Dendritic cell treated with granulocyte-macrophage colony-stimulating factor and Interleukin-4, amounts not matched to agents 40 ng/mL and 50 ng/mL, for 4 days (primary cell): ENCODE results near the gene TXN2.
A peak's percentile ranks its signal among the peaks of the same experiment; 100 is the strongest.

Source experiments
- H3K27ac Mint-ChIP-seq: one replicate; pipeline ENCODE4 v1.8.0; 2022; ENCODE audit warnings: mild to moderate bottlenecking, mixed read lengths
- H3K27me3 Mint-ChIP-seq: one replicate; pipeline ENCODE4 v1.8.0; 2022; ENCODE audit warnings: mild to moderate bottlenecking, mixed read lengths
- H3K36me3 Mint-ChIP-seq: one replicate; pipeline ENCODE4 v1.8.0; 2022; ENCODE audit warnings: low read depth, mixed read lengths
- H3K4me1 Mint-ChIP-seq: one replicate; pipeline ENCODE4 v1.8.0; 2022; ENCODE audit warnings: low read depth, mixed read lengths
- H3K4me3 Mint-ChIP-seq: one replicate; pipeline ENCODE4 v1.8.0; 2022; ENCODE audit warnings: mild to moderate bottlenecking, moderate library complexity, mixed read lengths
- H3K9me3 Mint-ChIP-seq: one replicate; pipeline ENCODE4 v1.8.0; 2022; ENCODE audit warnings: mixed read lengths
- intact Hi-C: fragments of 100-400 bp; cut with micrococcal nuclease; formaldehyde crosslinking; loops from one replicate; pipeline ENCODE4 v1.15.0; 2022

The TXN2 gene

DNA sequence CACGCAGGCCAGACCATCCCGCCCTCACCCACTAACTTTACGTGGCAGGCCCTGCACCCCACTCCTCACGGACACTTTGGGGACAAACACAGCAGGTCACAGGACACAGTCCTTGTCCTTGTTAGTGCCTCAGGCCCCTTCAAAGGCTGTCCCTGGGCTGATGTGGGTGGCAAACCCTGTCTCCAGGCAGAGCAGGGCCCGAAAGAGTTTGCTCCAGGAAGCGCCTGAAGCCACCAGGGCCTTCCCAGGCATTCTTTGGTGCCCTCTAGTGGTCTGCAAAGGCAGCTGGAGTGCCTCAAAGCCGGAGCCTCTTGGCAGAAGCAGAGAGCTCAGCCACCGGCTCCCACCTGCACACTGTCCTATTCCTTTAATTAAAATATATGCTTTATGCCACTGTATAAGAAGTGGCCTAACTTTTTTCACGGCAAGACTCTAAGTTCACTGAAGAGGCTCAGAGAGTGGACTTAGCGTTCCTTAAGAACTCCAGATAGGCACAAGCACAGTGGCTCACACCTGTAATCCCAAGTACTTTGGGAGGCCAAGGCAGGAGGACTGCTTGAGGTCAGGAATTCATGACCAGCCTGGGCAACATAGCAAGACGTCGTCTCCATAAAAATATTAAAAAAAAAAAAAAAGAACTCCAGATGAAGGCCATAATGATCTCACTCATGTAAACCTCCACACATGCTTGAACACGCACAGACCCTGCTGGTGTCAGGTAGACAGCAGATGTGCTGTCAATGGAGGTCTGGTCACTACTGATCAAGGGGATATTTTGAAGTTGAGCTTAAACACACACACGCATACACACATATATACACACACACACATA is 11.1 kb downstream of the TXN2 start:
- no peak overlapping the region for H3K4me3 Mint-ChIP-seq
- intact Hi-C loops = loop anchor here (1.0 kb wide), 1 partner anchor 169 kb away; no protein-coding TSS in a partner anchor
- H3K9me3 Mint-ChIP-seq = no peaks in the 10 kb centered on the region

DNA sequence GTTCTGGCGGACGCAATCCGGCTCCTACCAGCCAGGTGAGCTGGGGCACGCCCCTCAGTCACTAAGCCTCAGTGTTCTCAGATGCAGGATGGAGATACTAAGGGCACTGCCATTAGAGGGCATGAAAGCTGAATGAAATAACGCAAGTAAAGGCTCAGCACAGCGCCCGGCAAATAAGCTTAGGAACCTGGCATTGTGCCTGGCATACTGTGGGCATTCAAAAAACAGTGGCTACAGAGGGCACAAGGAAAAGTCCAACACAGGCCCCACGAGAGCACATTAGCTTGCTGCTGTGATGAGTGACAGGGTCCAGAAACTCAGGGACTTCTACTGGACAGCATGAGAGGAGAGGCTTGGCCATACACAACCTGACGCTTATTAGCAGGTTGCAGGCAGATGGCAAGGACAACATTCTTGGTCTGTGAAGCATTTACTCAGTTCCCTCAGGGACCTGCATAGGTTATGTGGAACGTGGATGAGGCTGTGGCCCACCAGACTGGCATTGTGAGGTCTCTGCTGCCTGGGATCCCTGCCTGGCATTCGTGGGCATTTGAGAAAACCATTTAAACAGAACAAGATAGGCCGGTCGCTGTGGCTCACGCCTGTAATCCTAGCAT is 12.2 kb downstream of the TXN2 start:
- Mint-ChIP-seq H3K4me1 (peaks cover 43% of the 10 kb centered on the region), H3K4me3 (no peak overlapping the region), H3K27ac (no peak overlapping the region), H3K36me3 (peaks cover 88% of the 10 kb centered on the region), H3K27me3 (peaks cover 1% of the 10 kb centered on the region), H3K9me3 (no peaks in the 10 kb centered on the region)
- intact Hi-C loops = no loop called here

More for the DNA sequence above, 11.1 kb downstream of the TXN2 start:
- Mint-ChIP-seq H3K27ac (no peak overlapping the region), H3K36me3 (peaks cover 96% of the 10 kb centered on the region), H3K27me3 (peaks cover 1% of the 10 kb centered on the region), H3K4me1 (peaks cover 52% of the 10 kb centered on the region)

DNA sequence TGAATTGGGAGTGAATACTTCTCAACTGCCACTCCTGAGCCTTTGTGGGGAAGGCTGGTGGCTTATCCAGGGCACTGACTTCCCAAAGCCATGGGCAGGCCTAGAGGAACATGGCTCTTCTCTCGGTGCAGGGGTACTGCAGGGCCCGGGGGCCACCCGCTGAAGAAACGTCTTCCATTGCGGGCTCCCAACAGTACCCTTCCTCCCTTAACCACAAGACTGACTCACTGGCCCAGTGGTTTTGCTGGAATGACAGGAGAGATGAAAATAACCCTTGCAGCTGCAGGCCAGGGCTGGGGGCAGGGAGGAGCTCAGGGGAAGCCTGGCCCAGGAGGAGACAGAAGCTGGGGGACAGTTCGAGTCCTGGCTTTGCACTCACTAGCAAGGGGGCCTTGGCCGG is 13.5 kb downstream of the TXN2 start:
- Mint-ChIP-seq H3K4me1 (peaks cover 40% of the 10 kb centered on the region), H3K27ac (peak overlapping the region; percentile 47), H3K27me3 (peaks cover 4% of the 10 kb centered on the region), H3K36me3 (peaks cover 76% of the 10 kb centered on the region), H3K4me3 (peak overlapping the region; percentile 25), H3K9me3 (no peaks in the 10 kb centered on the region)
- intact Hi-C loops = no loop called here

DNA sequence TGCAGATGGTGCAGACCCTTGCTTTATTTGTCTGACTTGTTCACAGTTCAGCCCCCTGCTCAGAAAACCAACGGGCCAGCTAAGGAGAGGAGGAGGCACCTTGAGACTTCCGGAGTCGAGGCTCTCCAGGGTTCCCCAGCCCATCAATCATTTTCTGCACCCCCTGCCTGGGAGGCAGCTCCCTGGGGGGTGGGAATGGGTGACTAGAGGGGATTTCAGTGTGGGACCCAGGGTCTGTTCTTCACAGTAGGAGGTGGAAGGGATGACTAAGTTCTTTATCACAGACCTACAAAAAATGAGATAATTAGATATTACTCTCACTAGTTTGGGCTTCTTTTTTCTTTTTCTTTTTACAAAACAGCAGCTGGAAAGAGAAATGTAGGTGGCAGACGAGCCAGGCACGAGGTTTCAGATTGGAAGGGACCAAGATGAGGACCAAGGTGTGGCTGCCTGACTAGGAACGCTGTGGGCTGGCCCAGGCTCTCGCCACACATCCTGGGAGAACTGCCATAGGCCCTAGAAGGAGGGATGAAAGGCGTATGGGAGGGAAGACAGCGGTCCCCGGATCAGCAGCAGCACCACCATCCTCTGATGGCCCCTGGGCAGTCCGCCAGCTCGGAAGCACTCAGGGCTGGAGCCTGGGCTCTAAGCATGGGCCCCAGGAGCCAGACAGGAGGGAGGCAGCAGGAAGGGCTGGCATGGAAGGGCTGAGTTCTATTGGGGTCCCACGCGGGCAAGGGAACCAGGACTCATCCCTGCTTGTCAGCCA is 14.2 kb downstream of the TXN2 start:
- intact Hi-C loops = no loop called here
- Mint-ChIP-seq H3K27me3 (peaks cover 4% of the 10 kb centered on the region), H3K4me1 (peaks cover 40% of the 10 kb centered on the region), H3K27ac (no peak overlapping the region), H3K4me3 (no peak overlapping the region), H3K9me3 (no peaks in the 10 kb centered on the region), H3K36me3 (peaks cover 68% of the 10 kb centered on the region)

DNA sequence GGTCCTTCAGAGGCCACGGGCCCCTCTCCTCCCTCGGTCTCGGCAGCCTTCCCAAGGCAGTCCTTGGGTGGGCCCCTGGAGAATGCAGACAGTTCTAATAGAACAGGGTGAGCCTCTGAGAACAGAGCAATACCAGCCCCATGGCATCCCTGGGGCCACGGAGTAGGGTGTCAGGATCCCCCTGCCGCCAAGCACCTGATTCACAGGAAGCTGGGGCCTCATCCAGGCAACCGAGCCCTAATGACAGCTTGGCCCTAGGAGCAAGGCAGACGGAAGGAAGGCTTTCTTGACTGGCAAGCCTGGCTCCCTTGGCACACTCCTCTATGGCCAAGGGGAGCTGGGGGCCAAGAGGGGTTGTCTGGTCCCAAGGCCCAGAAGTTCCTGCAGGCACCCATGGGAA is 15.2 kb downstream of the TXN2 start:
- H3K4me3 Mint-ChIP-seq = no peak overlapping the region
- peaks cover 40% of the 10 kb centered on the region for H3K4me1 Mint-ChIP-seq
- intact Hi-C loops = no loop called here
- peaks cover 4% of the 10 kb centered on the region for H3K27me3 Mint-ChIP-seq
- H3K36me3 Mint-ChIP-seq = peaks cover 59% of the 10 kb centered on the region
- no peaks in the 10 kb centered on the region for H3K9me3 Mint-ChIP-seq
- no peak overlapping the region for H3K27ac Mint-ChIP-seq

DNA sequence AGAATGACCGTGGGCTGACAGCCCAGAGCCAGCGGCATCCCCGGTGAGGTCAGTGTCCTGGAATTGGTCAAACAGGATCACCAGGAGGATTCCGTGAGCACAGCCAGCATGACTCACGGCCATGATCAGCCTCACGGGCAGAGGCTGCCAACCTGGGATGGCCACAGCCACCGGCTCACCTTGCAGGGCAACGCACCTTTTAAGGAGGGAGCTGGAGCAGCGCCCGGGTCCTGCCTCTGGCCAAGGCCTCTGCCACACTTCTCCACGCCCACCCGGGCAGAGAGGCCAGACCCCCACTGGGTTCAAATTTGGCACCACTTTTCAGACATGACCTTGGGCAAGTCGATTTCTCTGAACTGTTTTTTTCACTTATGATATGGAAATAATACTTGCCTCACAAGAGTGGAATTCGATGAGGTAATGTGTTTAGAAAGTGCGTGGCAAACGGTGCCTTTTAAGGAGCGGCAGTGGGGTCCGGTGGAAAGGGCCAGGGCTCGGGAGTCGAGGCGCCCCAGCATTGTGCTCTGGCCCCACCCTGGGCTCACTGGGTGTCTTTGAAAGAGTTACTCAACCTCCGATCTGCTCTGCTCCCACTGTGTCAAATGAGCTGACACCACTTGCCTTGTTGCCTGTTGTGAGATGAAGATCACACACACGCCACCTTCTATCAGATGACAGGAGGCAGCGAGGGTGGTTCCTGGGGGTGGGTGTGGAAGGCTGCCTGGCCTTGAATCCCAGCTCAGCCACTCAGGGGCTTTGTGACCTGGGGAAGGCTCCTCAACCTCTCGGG is 16.0 kb downstream of the TXN2 start:
- no peaks in the 10 kb centered on the region for H3K9me3 Mint-ChIP-seq
- intact Hi-C loops = no loop called here
- H3K27me3 Mint-ChIP-seq = peaks cover 4% of the 10 kb centered on the region
- peaks cover 50% of the 10 kb centered on the region for H3K36me3 Mint-ChIP-seq
- H3K4me3 Mint-ChIP-seq = no peak overlapping the region
- H3K4me1 Mint-ChIP-seq = peaks cover 39% of the 10 kb centered on the region
- H3K27ac Mint-ChIP-seq = no peak overlapping the region

DNA sequence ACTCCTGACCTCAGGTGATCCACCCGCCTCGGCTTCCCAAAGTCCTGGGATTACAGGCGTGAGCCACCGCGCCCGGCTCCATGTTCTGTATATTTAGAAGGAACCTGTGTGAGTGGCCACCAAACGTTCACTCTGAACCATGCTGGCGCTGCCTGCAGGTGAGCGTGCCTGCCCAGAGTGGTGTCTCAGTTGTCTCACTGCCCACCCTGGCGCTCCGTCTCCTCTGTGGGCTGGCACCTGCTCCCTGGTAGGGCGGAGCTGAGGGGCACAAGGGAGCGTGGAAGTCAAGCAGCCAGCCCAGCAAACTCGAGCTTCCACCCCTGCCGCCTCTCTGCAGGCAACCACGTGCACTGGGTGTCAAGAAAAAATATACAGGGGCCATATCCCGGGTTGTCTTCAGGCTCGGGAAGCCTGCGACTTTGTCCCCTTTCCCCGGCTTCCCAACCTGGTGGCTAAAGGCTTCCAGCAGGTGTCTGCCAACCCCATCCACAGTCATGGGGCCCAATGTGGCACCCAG is 16.7 kb downstream of the TXN2 start:
- intact Hi-C loops = no loop called here
- no peak overlapping the region for H3K4me3 Mint-ChIP-seq
- peaks cover 4% of the 10 kb centered on the region for H3K27me3 Mint-ChIP-seq
- H3K9me3 Mint-ChIP-seq = no peaks in the 10 kb centered on the region
- peaks cover 45% of the 10 kb centered on the region for H3K36me3 Mint-ChIP-seq
- H3K4me1 Mint-ChIP-seq = peaks cover 32% of the 10 kb centered on the region
- no peak overlapping the region for H3K27ac Mint-ChIP-seq

DNA sequence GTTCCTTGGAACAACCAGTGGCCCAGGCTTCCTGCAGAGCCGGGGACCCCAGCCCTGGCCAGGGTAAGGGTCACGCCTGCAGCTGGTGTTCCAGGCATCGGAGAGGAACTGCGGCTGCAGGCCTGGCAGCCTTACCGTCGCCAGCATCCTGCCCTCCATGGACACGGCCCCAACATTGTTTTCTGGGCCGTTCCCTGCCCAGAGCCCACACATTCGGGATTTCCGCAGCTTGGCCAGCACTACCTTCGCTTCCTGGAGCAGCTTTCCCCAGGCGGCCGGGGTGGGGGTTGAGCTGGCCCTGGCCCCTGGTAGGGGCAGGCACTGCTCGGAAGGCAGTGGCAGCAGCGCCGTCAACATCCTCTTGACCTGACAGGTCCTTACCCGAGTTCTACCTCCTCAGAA is 17.7 kb downstream of the TXN2 start:
- Mint-ChIP-seq H3K4me1 (peaks cover 32% of the 10 kb centered on the region), H3K36me3 (peaks cover 38% of the 10 kb centered on the region), H3K4me3 (no peak overlapping the region), H3K9me3 (no peaks in the 10 kb centered on the region), H3K27me3 (peaks cover 4% of the 10 kb centered on the region), H3K27ac (no peak overlapping the region)
- intact Hi-C loops = no loop called here

DNA sequence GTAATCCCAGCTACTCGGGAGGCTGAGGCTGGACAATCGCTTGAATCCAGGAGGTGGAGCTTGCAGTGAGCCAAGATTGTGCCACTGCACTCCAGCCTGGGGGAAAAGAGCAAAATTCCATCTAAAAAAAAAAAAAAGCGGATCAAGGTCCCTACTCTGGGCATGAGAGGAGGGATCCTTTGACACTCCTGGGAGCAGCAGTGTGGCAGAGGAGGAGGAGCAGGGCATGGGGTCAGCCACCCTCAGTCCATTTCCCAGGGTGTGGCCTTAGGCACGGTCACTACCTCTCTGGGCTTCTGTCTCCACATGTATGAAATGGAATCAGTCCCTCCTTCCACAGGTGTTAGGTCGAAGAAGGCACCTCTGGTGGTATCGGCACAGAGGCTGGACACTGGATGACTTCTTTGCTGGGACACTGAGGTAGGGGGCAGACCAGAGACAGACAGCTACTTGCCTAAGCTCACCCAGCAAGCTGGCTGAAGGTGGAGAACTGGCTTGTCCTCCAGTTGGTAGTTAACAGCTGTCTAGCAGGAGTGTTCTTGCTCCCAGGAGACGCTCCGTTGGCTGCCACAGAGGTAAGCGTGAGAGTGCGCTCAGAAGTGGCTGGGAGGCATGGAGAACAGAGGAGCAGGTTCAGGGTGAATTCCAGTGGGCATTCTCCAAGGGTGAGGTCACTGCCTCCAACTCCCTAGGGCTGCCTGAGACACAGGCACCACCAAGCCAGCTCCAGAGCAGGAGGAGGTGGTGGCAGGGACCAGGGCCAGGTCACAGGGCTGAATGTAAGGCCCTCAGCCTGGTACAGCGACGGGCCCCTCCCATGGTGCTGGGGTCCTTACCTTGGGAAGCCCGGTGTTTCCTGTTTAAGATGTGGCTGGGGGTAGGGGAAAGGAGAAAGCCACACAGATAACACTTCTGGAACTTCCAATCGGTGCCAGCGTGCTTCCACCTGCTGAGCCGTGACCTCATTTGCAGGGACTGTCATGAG is 19.5 kb downstream of the TXN2 start:
- Mint-ChIP-seq H3K4me3 (no peak overlapping the region), H3K9me3 (no peaks in the 10 kb centered on the region), H3K27ac (no peak overlapping the region), H3K27me3 (peaks cover 3% of the 10 kb centered on the region), H3K4me1 (peaks cover 20% of the 10 kb centered on the region), H3K36me3 (peaks cover 19% of the 10 kb centered on the region)
- intact Hi-C loops = no loop called here

DNA sequence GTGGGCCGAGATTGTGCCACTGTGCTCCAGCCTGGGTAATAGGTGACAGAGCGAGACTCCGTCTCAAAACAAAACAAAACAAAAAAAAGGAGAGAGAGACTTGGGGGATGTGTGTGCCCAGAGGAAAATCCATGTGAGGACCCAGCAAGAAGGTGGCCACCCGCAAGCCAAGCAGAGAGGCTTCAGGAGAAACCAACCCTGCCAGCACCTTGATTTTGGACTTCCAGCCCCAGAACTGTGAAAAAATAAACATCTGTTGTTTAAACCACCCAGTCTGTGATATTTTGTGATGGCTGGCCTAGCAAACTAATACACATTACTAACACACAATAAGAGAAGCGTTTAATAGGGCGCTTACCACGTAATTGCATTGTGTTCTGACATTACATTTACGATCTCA is 21.2 kb downstream of the TXN2 start:
- peaks cover 4% of the 10 kb centered on the region for H3K27me3 Mint-ChIP-seq
- intact Hi-C loops = no loop called here
- H3K4me1 Mint-ChIP-seq = peaks cover 19% of the 10 kb centered on the region
- peaks cover 2% of the 10 kb centered on the region for H3K36me3 Mint-ChIP-seq
- no peaks in the 10 kb centered on the region for H3K9me3 Mint-ChIP-seq
- H3K27ac Mint-ChIP-seq = no peak overlapping the region
- H3K4me3 Mint-ChIP-seq = no peak overlapping the region

DNA sequence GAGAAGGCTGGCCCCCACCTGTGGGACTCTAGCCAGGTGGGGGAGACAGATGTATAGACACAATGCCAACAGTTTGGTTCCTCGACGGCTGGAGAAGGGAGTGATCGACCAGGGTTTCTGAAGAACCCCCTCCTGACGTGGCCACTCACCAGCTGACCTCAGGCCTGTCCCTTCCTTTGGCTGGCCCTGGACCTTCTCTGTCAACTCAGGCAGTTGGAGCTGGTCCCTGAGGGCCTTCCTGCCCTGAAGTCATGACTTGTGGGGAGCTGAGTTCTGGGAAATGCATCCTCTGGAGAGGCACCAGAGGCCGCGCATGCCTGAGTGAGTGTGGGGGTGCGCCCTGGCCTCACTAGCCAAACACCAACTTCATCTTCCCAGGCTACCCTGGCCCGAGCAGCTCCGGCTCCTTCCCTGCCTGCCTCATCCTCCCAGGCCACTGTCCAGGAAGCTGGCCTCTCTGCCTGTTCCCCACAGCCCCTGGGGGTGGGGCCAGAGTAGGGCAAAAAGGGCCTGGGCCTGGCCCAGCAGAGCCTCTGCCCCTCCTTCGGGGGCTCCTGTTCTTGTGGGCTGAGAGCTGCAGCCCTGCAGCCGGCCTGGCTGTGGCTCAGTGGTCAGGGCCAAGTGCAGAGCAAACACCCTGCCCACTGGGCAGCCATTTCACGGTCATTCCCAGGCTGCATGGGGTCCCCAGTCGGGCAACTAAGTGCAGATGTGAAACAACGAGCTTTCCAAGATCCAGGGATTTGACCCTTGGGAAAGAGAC is 23.6 kb downstream of the TXN2 start:
- Mint-ChIP-seq H3K27me3 (peaks cover 2% of the 10 kb centered on the region), H3K27ac (no peak overlapping the region), H3K36me3 (no peaks in the 10 kb centered on the region), H3K4me3 (no peak overlapping the region), H3K9me3 (no peaks in the 10 kb centered on the region), H3K4me1 (peaks cover 32% of the 10 kb centered on the region)
- intact Hi-C loops = no loop called here

DNA sequence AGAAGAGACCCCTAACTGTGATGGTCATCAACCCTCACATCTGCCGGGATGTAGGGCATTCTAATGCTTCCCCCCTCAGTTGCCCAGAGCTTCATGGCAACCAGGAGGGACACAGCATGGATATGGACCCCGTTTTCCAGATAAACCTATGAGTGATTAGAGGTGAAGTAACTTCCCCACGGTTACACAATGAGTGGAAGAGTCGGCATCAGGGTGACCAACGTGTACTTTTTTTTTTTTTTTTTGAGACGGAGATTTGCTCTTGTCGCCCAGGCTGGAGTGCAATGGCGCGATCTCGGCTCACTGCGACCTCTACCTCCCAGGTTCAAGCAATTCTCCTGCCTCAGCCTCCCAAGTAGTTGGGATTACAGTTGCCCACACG is 25.0 kb downstream of the TXN2 start:
- Mint-ChIP-seq H3K4me3 (no peak overlapping the region), H3K27me3 (peaks cover 2% of the 10 kb centered on the region), H3K36me3 (no peaks in the 10 kb centered on the region), H3K4me1 (peaks cover 46% of the 10 kb centered on the region), H3K9me3 (no peaks in the 10 kb centered on the region), H3K27ac (peak overlapping the region; percentile 42)
- intact Hi-C loops = no loop called here
